Panc1 (cell line): Measurements from ENCODE around the gene GALNTL6. TPM values are rescaled to one million over a fixed set of nuclear protein-coding genes. Genes with fewer than 3 reads are reported as not detected.

Source experiments
- ATAC-seq: fragments of 200-7000 bp; cut with Tn5 transposase; 2 replicates; pipeline ENCODE4 v1.9.1; 2020; ENCODE audit warnings: mild to moderate bottlenecking, moderate library complexity
- BruUV-seq: library from RNA; stranded (reverse); fragments of 400-500 nt; replicated peaks from 2 replicates; lab custom pipeline; 2021; lab: Mats Ljungman, UMichigan
- CTCF ChIA-PET: fragments of 300-600 bp; sonication (Branson Sonifier 250); formaldehyde crosslinking; loops from one replicate; lab custom pipeline; 2022; ENCODE audit warnings: antibody characterized with exemption; lab: Charles Lee
- POLR2A ChIA-PET: fragments of 300-600 bp; sonication (Branson Sonifier 250); formaldehyde crosslinking; loops from one replicate; lab custom pipeline; 2022; ENCODE audit warnings: antibody characterized with exemption; lab: Charles Lee
- DNase-seq: peaks from one replicate; pipeline ENCODE4 v3.0.0-alpha.2; 2010; ENCODE audit warnings: low read depth, low spot score
- H3K27ac ChIP-seq: 2 replicates; pipeline ENCODE4 v1.5.1; 2011; ENCODE audit warnings: mild to moderate bottlenecking, low read length, inconsistent platforms
- H3K27me3 ChIP-seq: fragments of 200-500 bp; sonication (Bioruptor generic); 2 replicates; pipeline ENCODE4 v1.6.0; 2014; ENCODE audit warnings: low read length, inconsistent platforms; ENCODE audit not compliant: control insufficient read depth, insufficient read depth
- H3K36me3 ChIP-seq: fragments of 200-500 bp; sonication (Bioruptor generic); 2 replicates; pipeline ENCODE4 v1.5.1; 2014; ENCODE audit warnings: inconsistent platforms, mild to moderate bottlenecking, low read length, moderate library complexity; ENCODE audit not compliant: control insufficient read depth, insufficient read depth
- H3K4me1 ChIP-seq: 2 replicates; pipeline ENCODE4 v1.5.1; 2011; ENCODE audit warnings: inconsistent platforms, mild to moderate bottlenecking, low read length, moderate library complexity; ENCODE audit not compliant: control insufficient read depth, insufficient read depth
- H3K4me3 ChIP-seq, 2 experiments: 2 replicates each; pipeline ENCODE4 v1.5.1; 2011 to 2012; ENCODE audit warnings: low read depth in 2 of 2, low read length in 2 of 2, mild to moderate bottlenecking in 2 of 2, inconsistent platforms in 1 of 2, moderate library complexity in 1 of 2
- H3K9me3 ChIP-seq: fragments of 200-500 bp; sonication (Bioruptor generic); 2 replicates; pipeline ENCODE4 v1.5.1; 2014; ENCODE audit warnings: low read depth, mild to moderate bottlenecking, inconsistent platforms, low read length, moderate library complexity; ENCODE audit not compliant: control insufficient read depth, insufficient read depth
- POLR2AphosphoS5 ChIP-seq: IDR thresholded peaks from 2 replicates; pipeline ENCODE4 v1.6.1; 2012; ENCODE audit warnings: mild to moderate bottlenecking, low read depth, low read length, moderate library complexity
- SIN3A ChIP-seq: IDR thresholded peaks from 2 replicates; pipeline ENCODE4 v1.6.1; 2012; ENCODE audit warnings: low read depth, mild to moderate bottlenecking, low read length, moderate library complexity, borderline replicate concordance; ENCODE audit not compliant: insufficient read depth
- TCF7L2 ChIP-seq: IDR thresholded peaks from 2 replicates; pipeline ENCODE4 v1.6.1; 2011; ENCODE audit warnings: mild to moderate bottlenecking, low read depth, low read length, inconsistent platforms
- in situ Hi-C: cut with HindIII; loops from 2 replicates; pipeline ENCODE4 v1.10.0; 2016; ENCODE audit warnings: low sequenced_read_pairs, low pct_unique_long_range_greater_than_20kb
- intact Hi-C: fragments of 100-400 bp; cut with micrococcal nuclease; formaldehyde crosslinking; loops from one replicate; pipeline ENCODE4 v1.10.0; 2022; ENCODE audit not compliant: unreplicated experiment
- total RNA-seq: library from RNA; stranded (reverse); gene quantifications from one replicate; pipeline ENCODE4 v1.2.1, GENCODE V29; 2021; ENCODE audit not compliant: unreplicated experiment
- TF ChIP-seq, protein P1 (sequence below): fragments of 450-650 bp; IDR thresholded peaks from 2 replicates; pipeline ENCODE4 v1.5.1; 2017; ENCODE audit warnings: mild to moderate bottlenecking
- TF ChIP-seq, protein P2 (sequence below), 2 experiments: IDR thresholded peaks; 2 replicates each; pipeline ENCODE4 v1.6.1; 2011 to 2012; ENCODE audit warnings: low read depth in 2 of 2, control low read depth in 1 of 2, low read length in 1 of 2, mild to moderate bottlenecking in 1 of 2, moderate library complexity in 1 of 2; ENCODE audit not compliant: insufficient read depth in 1 of 2

The GALNTL6 gene
- total RNA-seq, 1 experiment from 2014 or later: not detected

DNA sequence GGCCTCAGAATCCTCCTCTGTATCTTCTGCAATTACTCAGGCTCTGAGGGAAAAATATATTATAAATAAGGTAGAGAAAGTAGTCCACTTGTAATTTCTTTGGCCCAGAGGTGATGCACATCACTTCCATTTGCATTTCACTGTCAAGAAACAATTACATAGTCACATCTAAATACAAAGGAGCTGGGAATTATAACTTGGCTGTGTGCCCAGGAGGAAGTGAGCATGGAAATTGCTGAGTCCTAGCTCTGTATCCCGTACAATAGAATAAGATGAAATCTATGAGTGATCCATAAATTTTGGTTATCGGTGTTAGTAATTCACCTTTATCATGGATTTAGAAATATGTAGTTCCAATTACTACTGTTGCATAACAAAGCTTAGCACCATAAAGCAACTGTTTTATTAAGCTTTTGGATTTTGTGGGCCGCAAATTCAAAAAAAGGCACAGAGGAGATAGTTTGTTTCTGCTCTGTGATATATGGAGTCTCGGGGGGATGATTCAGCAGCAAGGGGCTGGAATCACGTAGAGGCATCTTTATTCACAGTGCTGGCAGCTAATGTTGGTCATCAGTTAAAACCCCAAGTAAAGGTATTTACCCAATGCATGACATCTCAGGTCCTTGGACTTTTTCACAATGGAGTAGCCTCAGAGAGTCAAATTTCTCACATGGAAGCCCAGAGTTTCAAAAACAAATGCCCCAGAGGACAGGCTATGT, 1114.1 kb downstream of the GALNTL6 start:
- Histone ChIP-seq H3K27ac (no peak overlapping the region), H3K4me1 (no peaks in the 10 kb centered on the region), H3K9me3 (no peaks in the 10 kb centered on the region), H3K36me3 (no peaks in the 10 kb centered on the region), H3K27me3 (no peaks in the 10 kb centered on the region), H3K4me3 (no peak overlapping the region)
- ChIA-PET POLR2A (no interaction called here), CTCF (no interaction called here)
- ATAC-seq (no peak), DNase-seq (no peak)
- BruUV-seq: no TSS peak
- intact Hi-C loops (no loop called here), in situ Hi-C loops (no loop called here)
- TF ChIP-seq SIN3A (no peak), POLR2AphosphoS5 (no peak), TCF7L2 (no peak)
- TF ChIP-seq, protein P1, sequence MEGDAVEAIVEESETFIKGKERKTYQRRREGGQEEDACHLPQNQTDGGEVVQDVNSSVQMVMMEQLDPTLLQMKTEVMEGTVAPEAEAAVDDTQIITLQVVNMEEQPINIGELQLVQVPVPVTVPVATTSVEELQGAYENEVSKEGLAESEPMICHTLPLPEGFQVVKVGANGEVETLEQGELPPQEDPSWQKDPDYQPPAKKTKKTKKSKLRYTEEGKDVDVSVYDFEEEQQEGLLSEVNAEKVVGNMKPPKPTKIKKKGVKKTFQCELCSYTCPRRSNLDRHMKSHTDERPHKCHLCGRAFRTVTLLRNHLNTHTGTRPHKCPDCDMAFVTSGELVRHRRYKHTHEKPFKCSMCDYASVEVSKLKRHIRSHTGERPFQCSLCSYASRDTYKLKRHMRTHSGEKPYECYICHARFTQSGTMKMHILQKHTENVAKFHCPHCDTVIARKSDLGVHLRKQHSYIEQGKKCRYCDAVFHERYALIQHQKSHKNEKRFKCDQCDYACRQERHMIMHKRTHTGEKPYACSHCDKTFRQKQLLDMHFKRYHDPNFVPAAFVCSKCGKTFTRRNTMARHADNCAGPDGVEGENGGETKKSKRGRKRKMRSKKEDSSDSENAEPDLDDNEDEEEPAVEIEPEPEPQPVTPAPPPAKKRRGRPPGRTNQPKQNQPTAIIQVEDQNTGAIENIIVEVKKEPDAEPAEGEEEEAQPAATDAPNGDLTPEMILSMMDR: no peak
- TF ChIP-seq, protein P2, sequence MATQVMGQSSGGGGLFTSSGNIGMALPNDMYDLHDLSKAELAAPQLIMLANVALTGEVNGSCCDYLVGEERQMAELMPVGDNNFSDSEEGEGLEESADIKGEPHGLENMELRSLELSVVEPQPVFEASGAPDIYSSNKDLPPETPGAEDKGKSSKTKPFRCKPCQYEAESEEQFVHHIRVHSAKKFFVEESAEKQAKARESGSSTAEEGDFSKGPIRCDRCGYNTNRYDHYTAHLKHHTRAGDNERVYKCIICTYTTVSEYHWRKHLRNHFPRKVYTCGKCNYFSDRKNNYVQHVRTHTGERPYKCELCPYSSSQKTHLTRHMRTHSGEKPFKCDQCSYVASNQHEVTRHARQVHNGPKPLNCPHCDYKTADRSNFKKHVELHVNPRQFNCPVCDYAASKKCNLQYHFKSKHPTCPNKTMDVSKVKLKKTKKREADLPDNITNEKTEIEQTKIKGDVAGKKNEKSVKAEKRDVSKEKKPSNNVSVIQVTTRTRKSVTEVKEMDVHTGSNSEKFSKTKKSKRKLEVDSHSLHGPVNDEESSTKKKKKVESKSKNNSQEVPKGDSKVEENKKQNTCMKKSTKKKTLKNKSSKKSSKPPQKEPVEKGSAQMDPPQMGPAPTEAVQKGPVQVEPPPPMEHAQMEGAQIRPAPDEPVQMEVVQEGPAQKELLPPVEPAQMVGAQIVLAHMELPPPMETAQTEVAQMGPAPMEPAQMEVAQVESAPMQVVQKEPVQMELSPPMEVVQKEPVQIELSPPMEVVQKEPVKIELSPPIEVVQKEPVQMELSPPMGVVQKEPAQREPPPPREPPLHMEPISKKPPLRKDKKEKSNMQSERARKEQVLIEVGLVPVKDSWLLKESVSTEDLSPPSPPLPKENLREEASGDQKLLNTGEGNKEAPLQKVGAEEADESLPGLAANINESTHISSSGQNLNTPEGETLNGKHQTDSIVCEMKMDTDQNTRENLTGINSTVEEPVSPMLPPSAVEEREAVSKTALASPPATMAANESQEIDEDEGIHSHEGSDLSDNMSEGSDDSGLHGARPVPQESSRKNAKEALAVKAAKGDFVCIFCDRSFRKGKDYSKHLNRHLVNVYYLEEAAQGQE (IDR thresholded peaks at IDR 0.05; ENCODE audit: insufficient read depth in 1 of 2, low read depth in 2 of 2, low read length in 1 of 2): no peak

DNA sequence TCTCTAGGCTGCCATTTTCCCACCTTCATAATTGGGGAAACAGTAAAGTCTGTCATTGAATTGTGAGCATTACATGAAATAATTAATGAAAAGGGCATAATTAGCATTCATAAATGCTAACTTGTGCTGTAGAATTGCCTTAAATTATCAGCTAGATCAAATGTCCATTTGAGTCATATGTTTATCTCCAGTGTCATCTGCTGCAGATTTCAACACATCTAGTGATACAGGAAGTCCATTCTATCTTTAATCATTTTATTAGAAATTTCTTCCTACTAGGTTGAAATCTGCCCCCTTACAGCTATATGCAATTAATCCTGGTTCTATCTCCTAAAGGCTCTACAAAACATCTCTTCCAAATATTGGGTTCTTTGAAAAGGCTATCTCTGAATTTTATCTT, 1115.1 kb downstream of the GALNTL6 start:
- Histone ChIP-seq H3K27ac (no peak overlapping the region), H3K27me3 (no peaks in the 10 kb centered on the region), H3K9me3 (no peaks in the 10 kb centered on the region), H3K4me1 (no peaks in the 10 kb centered on the region), H3K4me3 (no peak overlapping the region), H3K36me3 (no peaks in the 10 kb centered on the region)
- intact Hi-C loops: no loop called here
- ATAC-seq (no peak), DNase-seq (no peak)
- POLR2A ChIA-PET: no interaction called here
- in situ Hi-C loops: no loop called here
- CTCF ChIA-PET: no interaction called here
- TF ChIP-seq, protein P2 (IDR thresholded peaks at IDR 0.05; ENCODE audit: insufficient read depth in 1 of 2, low read depth in 2 of 2, low read length in 1 of 2): no peak
- TF ChIP-seq, protein P1: no peak
- no peak for TF ChIP-seq TCF7L2
- TF ChIP-seq POLR2AphosphoS5: no peak
- no peak for TF ChIP-seq SIN3A
- no TSS peak for BruUV-seq
